Peyer's patch (tissue), 4 donors: Measurements from ENCODE around the gene SLC45A3.

ENCODE experiments used
- POLR2A ChIP-seq, 2 donors: fragments of 450-650 bp; IDR thresholded peaks; one replicate each; pipeline ENCODE4 v1.5.1; 2017; ENCODE audit warnings: antibody characterized with exemption in 2 of 2, mild to moderate bottlenecking in 2 of 2, moderate library complexity in 2 of 2
- TF ChIP-seq, protein P1 (sequence below), 6 experiments: fragments of 450-650 bp in 4 of 6; fragments of 200-600 bp in 2 of 6; sonication (generic) in 1 of 6; IDR thresholded peaks; one replicate each; pipeline ENCODE4 v1.5.1; 2017 to 2019; ENCODE audit warnings: antibody characterized with exemption in 6 of 6, mild to moderate bottlenecking in 3 of 6, moderate library complexity in 1 of 6

DNA sequence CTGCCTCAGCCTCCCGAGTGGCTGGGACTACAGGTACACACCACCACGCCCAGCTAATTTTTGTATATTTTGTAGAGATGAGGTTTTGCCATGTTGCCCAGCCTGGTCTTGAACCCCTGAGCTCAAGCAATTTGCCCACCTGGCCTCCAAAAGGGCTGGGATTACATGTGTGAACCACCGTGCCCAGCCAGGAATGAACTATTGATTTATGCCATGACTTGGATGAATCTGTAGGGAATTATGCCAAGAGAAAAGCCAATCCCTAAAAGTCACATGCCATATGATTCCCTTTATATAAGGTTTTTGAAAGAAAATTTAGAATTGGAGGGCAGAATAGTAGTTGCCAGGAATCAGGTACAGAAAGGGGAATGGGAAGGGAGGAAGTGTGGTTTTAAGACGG lies 19.1 kb upstream of the SLC45A3 start:
- TF ChIP-seq, protein P1, sequence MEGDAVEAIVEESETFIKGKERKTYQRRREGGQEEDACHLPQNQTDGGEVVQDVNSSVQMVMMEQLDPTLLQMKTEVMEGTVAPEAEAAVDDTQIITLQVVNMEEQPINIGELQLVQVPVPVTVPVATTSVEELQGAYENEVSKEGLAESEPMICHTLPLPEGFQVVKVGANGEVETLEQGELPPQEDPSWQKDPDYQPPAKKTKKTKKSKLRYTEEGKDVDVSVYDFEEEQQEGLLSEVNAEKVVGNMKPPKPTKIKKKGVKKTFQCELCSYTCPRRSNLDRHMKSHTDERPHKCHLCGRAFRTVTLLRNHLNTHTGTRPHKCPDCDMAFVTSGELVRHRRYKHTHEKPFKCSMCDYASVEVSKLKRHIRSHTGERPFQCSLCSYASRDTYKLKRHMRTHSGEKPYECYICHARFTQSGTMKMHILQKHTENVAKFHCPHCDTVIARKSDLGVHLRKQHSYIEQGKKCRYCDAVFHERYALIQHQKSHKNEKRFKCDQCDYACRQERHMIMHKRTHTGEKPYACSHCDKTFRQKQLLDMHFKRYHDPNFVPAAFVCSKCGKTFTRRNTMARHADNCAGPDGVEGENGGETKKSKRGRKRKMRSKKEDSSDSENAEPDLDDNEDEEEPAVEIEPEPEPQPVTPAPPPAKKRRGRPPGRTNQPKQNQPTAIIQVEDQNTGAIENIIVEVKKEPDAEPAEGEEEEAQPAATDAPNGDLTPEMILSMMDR (IDR thresholded peaks at IDR 0.05) = no peak
- TF ChIP-seq POLR2A (IDR thresholded peaks at IDR 0.05) = no peak
